ENCODE data around the gene CCDC86. TPM values are rescaled to one million over a fixed set of nuclear protein-coding genes. Genes with fewer than 3 reads are reported as not detected.

CCDC86 gene
- total RNA-seq, 1 donor from 2014 or later: 8.4 TPM

DNA sequence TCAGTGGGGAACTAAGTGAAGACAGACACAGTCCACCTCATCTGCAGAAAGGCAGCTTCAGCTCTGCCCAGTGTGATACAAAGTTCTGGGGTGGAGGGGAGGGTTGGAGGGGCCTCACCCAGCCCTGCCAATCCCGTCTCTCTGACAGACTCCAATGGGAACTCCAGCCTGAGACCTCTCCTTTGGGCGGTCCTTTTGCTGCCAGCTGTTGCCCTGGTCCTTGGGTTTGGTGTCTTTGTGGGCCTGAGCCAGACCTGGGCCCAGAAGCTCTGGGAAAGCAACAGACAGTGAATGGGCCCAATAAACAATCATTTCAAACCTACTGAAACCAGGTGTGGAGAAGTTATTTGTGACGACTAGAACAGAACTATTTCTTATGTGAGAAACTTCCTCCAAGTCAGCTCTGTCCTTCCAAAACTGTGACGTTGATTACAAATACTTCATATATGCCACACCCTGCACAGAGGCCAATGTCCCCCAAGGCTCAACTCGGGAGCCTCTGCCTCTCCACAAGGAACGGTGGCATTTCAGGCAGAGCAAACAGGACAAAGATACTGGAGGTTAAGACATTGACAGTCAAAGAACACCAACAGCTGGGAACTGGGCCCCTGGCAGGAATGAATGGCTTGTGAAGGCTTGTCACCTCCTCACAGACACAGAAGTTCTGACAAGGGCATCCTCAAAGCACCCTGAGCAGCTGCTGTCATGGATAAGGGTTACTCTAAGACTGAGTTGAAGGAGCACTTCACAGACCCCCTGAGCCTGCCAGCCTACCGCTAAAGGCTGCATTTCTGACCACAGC lies 33.7 kb downstream of the CCDC86 start:
- ATAC-seq (ENCODE audit: poor library complexity) (no peak), DNase-seq (no peak)
- intact Hi-C loops (cut with DNase I): loop anchor here (5.0 kb wide), 1 partner anchor 33 kb away; the partner anchor contains the start of gene CCDC86

- ATAC-seq (ENCODE audit: poor library complexity) (no peak), DNase-seq (no peak)
- intact Hi-C loops (cut with DNase I): loop anchor here (5.0 kb wide), 1 partner anchor 34 kb away; the partner anchor contains the start of gene CCDC86
Measured at GRCh38 chr11:60876168-60876485, 34.2 kb downstream of the CCDC86 start.

DNA sequence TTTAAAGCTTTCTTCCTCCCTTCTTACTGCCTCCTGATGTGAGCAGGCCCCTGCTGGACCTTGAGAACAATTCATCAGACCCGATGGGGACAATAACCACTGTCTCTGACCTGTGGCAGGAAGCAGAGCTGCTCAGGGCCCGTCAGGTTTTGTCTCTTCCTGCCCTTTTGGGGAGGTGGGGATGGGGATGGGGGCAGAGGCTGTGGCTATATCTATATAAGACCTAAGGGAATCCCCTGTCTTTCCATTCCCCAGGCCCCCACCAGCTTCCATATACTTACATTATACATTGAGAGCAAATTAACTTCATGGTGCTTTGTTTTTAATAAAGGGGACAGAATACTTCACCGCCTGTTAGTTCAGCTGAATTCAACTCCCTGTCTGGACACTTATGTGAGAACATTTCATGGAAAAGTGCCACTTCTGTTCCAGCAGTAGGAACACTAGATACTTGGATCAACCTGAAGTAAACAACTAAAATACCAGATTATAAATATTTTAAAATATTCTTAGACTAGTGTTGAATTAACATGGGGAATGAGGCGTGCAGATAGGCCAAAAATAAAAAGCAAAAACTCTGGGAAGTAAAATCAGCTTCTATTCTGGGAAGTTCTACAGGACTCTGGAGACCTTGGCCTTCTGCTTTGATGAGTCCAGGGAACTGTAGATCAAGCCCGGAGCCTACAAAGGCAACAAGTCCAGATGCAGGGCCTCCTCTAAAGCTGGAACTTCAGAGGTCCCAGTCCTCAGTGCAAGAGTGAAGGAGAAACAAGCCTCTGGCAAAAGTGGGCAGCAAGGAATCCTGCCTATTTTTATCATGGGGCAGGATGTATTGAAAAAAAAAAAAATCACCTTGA lies 36.6 kb downstream of the CCDC86 start:
- DNase-seq (no peak), ATAC-seq (ENCODE audit: poor library complexity) (peak; percentile 84)
- intact Hi-C loops (cut with DNase I): loop anchor here (5.0 kb wide), 1 partner anchor 36 kb away; the partner anchor contains the start of gene CCDC86

DNA sequence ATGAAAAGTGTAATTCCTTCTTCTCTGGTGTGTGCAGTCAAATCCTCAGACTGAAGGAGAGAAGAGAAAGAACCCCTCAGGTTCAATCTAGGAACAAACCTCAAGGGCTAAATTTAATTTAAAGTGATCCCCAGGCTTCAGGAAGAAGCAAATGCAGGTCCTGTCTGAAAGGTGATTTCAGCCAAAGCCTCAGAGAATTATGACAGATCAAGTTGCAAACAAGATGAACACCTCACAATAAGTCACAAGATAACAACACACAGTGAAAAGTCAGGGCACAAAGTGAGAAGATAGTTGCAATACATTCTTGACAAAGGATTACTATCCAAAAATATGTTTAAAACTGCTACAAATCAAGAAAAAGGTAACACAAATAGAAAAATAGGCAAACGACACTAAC lies 37.2 kb downstream of the CCDC86 start:
- ATAC-seq (ENCODE audit: poor library complexity): no peak
- DNase-seq: no peak
- intact Hi-C loops (cut with DNase I): loop anchor here (5.0 kb wide), 1 partner anchor 37 kb away; the partner anchor contains the start of gene CCDC86

- ATAC-seq (ENCODE audit: poor library complexity) (no peak), DNase-seq (no peak)
- intact Hi-C loops (cut with DNase I): loop anchor here (5.0 kb wide), 1 partner anchor 38 kb away; the partner anchor contains the start of gene CCDC86
Measured at GRCh38 chr11:60879971-60880588, 38.2 kb downstream of the CCDC86 start.

- DNase-seq (no peak), ATAC-seq (ENCODE audit: poor library complexity) (no peak)
- intact Hi-C loops (cut with DNase I): no loop called here
Measured at GRCh38 chr11:60880643-60881282, 38.9 kb downstream of the CCDC86 start.

GRCh38 chr11:60887556-60887955 lies 45.6 kb downstream of the CCDC86 start:
- ATAC-seq (ENCODE audit: poor library complexity): peak; percentile 84
- intact Hi-C loops (cut with DNase I): no loop called here
- no peak for DNase-seq

DNA sequence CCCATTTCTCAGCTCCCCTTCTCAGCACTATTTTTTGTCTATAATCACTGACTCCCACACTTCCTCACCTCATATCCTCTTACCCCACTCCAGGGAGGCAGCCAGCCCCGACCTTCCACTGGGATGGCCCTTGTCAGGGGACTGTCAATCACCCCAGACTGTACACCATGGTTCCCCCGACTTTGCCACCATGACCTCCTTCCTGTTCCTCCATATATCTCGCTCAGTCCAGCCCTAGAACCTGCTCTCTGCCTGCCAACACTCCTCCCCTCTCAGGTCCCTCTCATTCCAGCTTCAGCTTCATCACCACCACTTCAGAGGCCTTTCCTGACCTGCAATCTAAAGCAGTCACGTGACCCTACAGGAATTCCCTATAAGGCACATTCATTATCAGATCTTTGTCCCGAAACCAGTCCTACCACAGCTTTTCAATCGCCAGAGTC lies 48.0 kb downstream of the CCDC86 start:
- no peak for ATAC-seq (ENCODE audit: poor library complexity)
- intact Hi-C loops (cut with DNase I): no loop called here
- DNase-seq: no peak

DNA sequence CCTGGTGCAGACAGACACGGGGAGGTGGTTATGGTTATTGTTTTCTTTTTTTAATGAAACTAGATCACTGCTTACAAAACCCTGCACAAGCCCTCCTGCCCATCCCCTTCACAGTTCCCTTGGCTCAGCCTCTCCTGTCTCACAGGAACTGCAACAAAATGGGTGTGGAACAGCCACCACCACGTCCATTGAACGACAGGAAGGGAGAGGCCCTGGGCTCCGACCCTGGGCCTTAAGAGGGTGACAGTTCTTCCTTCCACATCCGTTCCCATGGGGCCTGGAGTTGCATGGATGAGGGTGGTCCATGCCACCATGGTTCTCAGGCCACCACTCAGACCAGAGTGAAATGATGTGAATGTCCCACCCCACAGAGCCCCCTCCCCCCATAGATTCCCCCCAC lies 48.8 kb downstream of the CCDC86 start:
- DNase-seq (no peak), ATAC-seq (ENCODE audit: poor library complexity) (peak; percentile 9)
- intact Hi-C loops (cut with DNase I): no loop called here

DNA sequence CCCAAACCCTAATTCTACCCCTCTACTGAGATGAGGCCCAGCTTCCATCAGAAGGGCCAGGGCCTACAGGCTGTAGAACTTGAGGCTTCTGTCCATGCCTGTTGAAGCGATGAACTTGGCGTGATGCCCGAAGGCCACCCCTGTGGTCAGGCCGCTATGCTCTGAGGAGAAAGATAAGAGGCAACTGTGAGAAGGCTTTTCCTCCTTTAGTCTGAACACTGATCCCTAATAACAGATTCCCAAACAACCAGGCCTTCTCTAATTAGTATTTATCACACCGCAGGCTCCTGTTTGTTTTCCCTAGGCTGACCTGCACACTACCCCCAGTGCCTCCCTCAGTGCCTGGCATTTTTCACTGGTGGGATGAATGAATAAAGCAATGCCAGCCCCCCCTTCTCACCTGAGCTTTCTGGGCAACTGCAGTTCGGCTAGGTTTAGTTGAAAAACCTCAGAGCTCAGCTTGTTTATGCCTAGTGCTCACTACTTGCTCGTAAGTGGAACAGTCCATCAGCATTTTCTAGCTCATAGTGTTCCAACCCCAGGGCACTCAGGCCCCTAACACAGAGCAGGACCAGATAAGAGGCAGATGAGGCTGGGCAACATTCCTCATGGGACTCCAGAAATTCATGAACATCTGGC lies 49.3 kb downstream of the CCDC86 start:
- DNase-seq: peak; percentile 65
- intact Hi-C loops (cut with DNase I): no loop called here

DNA sequence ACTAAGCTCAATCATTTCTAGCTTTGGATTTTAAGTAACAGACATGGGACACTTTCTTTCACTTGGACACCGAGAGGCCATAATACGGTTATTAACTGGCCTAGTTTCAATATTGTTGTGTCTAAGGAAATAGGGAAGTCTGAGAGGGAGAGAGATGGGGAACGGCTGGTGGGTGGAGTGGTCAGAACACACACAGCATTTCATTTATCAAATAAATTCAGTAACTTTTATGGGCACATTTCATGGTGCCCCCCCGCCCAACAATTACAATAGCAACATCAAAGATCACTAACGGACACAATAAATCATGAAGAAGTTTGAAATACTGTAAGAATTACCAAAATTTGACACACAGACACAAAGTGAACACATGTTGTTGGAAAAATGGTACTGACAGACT lies 53.8 kb downstream of the CCDC86 start:
- DNase-seq (no peak), ATAC-seq (ENCODE audit: poor library complexity) (no peak)
- intact Hi-C loops (cut with DNase I): loop anchor here (5.0 kb wide), 1 partner anchor 63 kb away; no protein-coding TSS in a partner anchor

More for the DNA sequence above, 49.3 kb downstream of the CCDC86 start:
- ATAC-seq (ENCODE audit: poor library complexity): no peak

GRCh38 chr11:60897496-60897895 lies 55.6 kb downstream of the CCDC86 start:
- intact Hi-C loops (cut with DNase I): loop anchor here (5.0 kb wide), 1 partner anchor 65 kb away; no protein-coding TSS in a partner anchor
- ATAC-seq (ENCODE audit: poor library complexity) (no peak), DNase-seq (no peak)

GRCh38 chr11:60899046-60899936 lies 57.4 kb downstream of the CCDC86 start:
- intact Hi-C loops (cut with DNase I): loop anchor here (5.0 kb wide), 1 partner anchor 67 kb away; no protein-coding TSS in a partner anchor
- no peak for DNase-seq
- ATAC-seq (ENCODE audit: poor library complexity): peak; percentile 69

GRCh38 chr11:60899977-60900376 lies 58.1 kb downstream of the CCDC86 start:
- ATAC-seq (ENCODE audit: poor library complexity) (no peak), DNase-seq (no peak)
- intact Hi-C loops (cut with DNase I): loop anchor here (5.0 kb wide), 2 partner anchors 68 to 123 kb away; no protein-coding TSS in a partner anchor

Data from Right ventricle myocardium superior (tissue), 1 donor.